Measurements from ENCODE around the gene PRKCA.

GRCh38 chr17:66495035-66495434, 192.6 kb downstream of the PRKCA start:
- no peak for TF ChIP-seq CTCF (IDR thresholded peaks at IDR 0.05)
- no peak for TF ChIP-seq POLR2AphosphoS5 (IDR thresholded peaks at IDR 0.05; ENCODE audit: insufficient read depth in 1 of 2, low read depth in 1 of 2)
- TF ChIP-seq POLR2A (IDR thresholded peaks at IDR 0.05) = no peak

Measured in vagina (tissue), 2 donors.